Measurements from ENCODE around the gene MGP. TPM values are rescaled to one million over a fixed set of nuclear protein-coding genes. Genes with fewer than 3 reads are reported as not detected.

Gene MGP
- total RNA-seq, 3 donors from 2014 or later = 0.52 to 0.55 TPM; not detected in 1

GRCh38 chr12:14890701-14891100 lies 5.0 kb upstream of the MGP start:
- Mint-ChIP-seq H3K9me3 (no peaks in the 10 kb centered on the region), H3K4me1 (ENCODE audit: low read depth) (peaks cover 4% of the 10 kb centered on the region), H3K4me3 (no peak overlapping the region), H3K27me3 (ENCODE audit: low read depth) (peaks cover 9% of the 10 kb centered on the region), H3K36me3 (ENCODE audit: insufficient read depth) (no peaks in the 10 kb centered on the region)
- ATAC-seq (no peak), DNase-seq (no peak)

- peaks cover 13% of the 10 kb centered on the region for H3K27me3 Mint-ChIP-seq (ENCODE audit: low read depth)
- ATAC-seq = no peak
- no peaks in the 10 kb centered on the region for H3K9me3 Mint-ChIP-seq
- peaks cover 21% of the 10 kb centered on the region for H3K4me1 Mint-ChIP-seq (ENCODE audit: low read depth)
- DNase-seq = no peak
- no peaks in the 10 kb centered on the region for H3K36me3 Mint-ChIP-seq (ENCODE audit: insufficient read depth)
- no peak overlapping the region for H3K4me3 Mint-ChIP-seq
Observed at GRCh38 chr12:14886271-14886670, 617 bp upstream of the MGP start.

- H3K4me1 Mint-ChIP-seq (ENCODE audit: low read depth) = peaks cover 36% of the 10 kb centered on the region
- H3K4me3 Mint-ChIP-seq = peak overlapping the region; percentile 5
- H3K36me3 Mint-ChIP-seq (ENCODE audit: insufficient read depth) = no peaks in the 10 kb centered on the region
- no peaks in the 10 kb centered on the region for H3K9me3 Mint-ChIP-seq
- peak; percentile 77 for DNase-seq
- peak; percentile 95 to 97 for ATAC-seq
- peaks cover 13% of the 10 kb centered on the region for H3K27me3 Mint-ChIP-seq (ENCODE audit: low read depth)
Observed at GRCh38 chr12:14884458-14884878, 1.2 kb downstream of the MGP start.

GRCh38 chr12:14883686-14884085 lies 2.0 kb downstream of the MGP start:
- no peaks in the 10 kb centered on the region for H3K36me3 Mint-ChIP-seq (ENCODE audit: insufficient read depth)
- peaks cover 13% of the 10 kb centered on the region for H3K27me3 Mint-ChIP-seq (ENCODE audit: low read depth)
- DNase-seq (no peak), ATAC-seq (no peak)
- no peaks in the 10 kb centered on the region for H3K9me3 Mint-ChIP-seq
- H3K4me3 Mint-ChIP-seq = no peak overlapping the region
- H3K4me1 Mint-ChIP-seq (ENCODE audit: low read depth) = peaks cover 37% of the 10 kb centered on the region

GRCh38 chr12:14880890-14881453 lies 4.7 kb downstream of the MGP start:
- H3K4me3 Mint-ChIP-seq = no peak overlapping the region
- no peak for ATAC-seq
- no peak for DNase-seq
- peaks cover 36% of the 10 kb centered on the region for H3K4me1 Mint-ChIP-seq (ENCODE audit: low read depth)
- H3K36me3 Mint-ChIP-seq (ENCODE audit: insufficient read depth) = no peaks in the 10 kb centered on the region
- H3K27me3 Mint-ChIP-seq (ENCODE audit: low read depth) = peaks cover 5% of the 10 kb centered on the region
- no peaks in the 10 kb centered on the region for H3K9me3 Mint-ChIP-seq

- DNase-seq (no peak), ATAC-seq (no peak)
- Mint-ChIP-seq H3K27me3 (ENCODE audit: low read depth) (no peaks in the 10 kb centered on the region), H3K4me3 (no peak overlapping the region), H3K36me3 (ENCODE audit: insufficient read depth) (no peaks in the 10 kb centered on the region), H3K4me1 (ENCODE audit: low read depth) (peaks cover 24% of the 10 kb centered on the region), H3K9me3 (no peaks in the 10 kb centered on the region)
Observed at GRCh38 chr12:14879222-14879933, 6.3 kb downstream of the MGP start.

GRCh38 chr12:14878488-14878887 lies 7.2 kb downstream of the MGP start:
- no peaks in the 10 kb centered on the region for H3K27me3 Mint-ChIP-seq (ENCODE audit: low read depth)
- H3K4me3 Mint-ChIP-seq = no peak overlapping the region
- H3K9me3 Mint-ChIP-seq = no peaks in the 10 kb centered on the region
- DNase-seq (no peak), ATAC-seq (no peak)
- H3K4me1 Mint-ChIP-seq (ENCODE audit: low read depth) = peaks cover 20% of the 10 kb centered on the region
- no peaks in the 10 kb centered on the region for H3K36me3 Mint-ChIP-seq (ENCODE audit: insufficient read depth)

- peaks cover 20% of the 10 kb centered on the region for H3K4me1 Mint-ChIP-seq (ENCODE audit: low read depth)
- ATAC-seq (no peak), DNase-seq (no peak)
- H3K9me3 Mint-ChIP-seq = no peaks in the 10 kb centered on the region
- H3K36me3 Mint-ChIP-seq (ENCODE audit: insufficient read depth) = no peaks in the 10 kb centered on the region
- no peak overlapping the region for H3K4me3 Mint-ChIP-seq
- no peaks in the 10 kb centered on the region for H3K27me3 Mint-ChIP-seq (ENCODE audit: low read depth)
Observed at GRCh38 chr12:14876833-14877232, 8.8 kb downstream of the MGP start.

- Mint-ChIP-seq H3K9me3 (no peaks in the 10 kb centered on the region), H3K27me3 (ENCODE audit: low read depth) (peaks cover 2% of the 10 kb centered on the region), H3K4me1 (ENCODE audit: low read depth) (peaks cover 4% of the 10 kb centered on the region), H3K36me3 (ENCODE audit: insufficient read depth) (no peaks in the 10 kb centered on the region), H3K4me3 (no peak overlapping the region)
- no peak for DNase-seq
- no peak for ATAC-seq
Observed at GRCh38 chr12:14874882-14875281, 10.8 kb downstream of the MGP start.

- peaks cover 3% of the 10 kb centered on the region for H3K27me3 Mint-ChIP-seq (ENCODE audit: low read depth)
- DNase-seq (no peak), ATAC-seq (no peak)
- no peak overlapping the region for H3K4me3 Mint-ChIP-seq
- no peaks in the 10 kb centered on the region for H3K36me3 Mint-ChIP-seq (ENCODE audit: insufficient read depth)
- H3K4me1 Mint-ChIP-seq (ENCODE audit: low read depth) = no peaks in the 10 kb centered on the region
- no peaks in the 10 kb centered on the region for H3K9me3 Mint-ChIP-seq
Observed at GRCh38 chr12:14873440-14874185, 12.0 kb downstream of the MGP start.

GRCh38 chr12:14871886-14872285 lies 13.8 kb downstream of the MGP start:
- Mint-ChIP-seq H3K36me3 (ENCODE audit: insufficient read depth) (peaks cover 1% of the 10 kb centered on the region), H3K9me3 (peaks cover 6% of the 10 kb centered on the region), H3K27me3 (ENCODE audit: low read depth) (peaks cover 6% of the 10 kb centered on the region), H3K4me1 (ENCODE audit: low read depth) (no peaks in the 10 kb centered on the region), H3K4me3 (no peak overlapping the region)
- ATAC-seq (no peak), DNase-seq (no peak)

GRCh38 chr12:14871247-14871646 lies 14.4 kb downstream of the MGP start:
- ATAC-seq = no peak

GRCh38 chr12:14868916-14869506 lies 16.6 kb downstream of the MGP start:
- peaks cover 1% of the 10 kb centered on the region for H3K36me3 Mint-ChIP-seq (ENCODE audit: insufficient read depth)
- H3K4me1 Mint-ChIP-seq (ENCODE audit: low read depth) = no peaks in the 10 kb centered on the region
- no peak for ATAC-seq
- DNase-seq = no peak
- H3K4me3 Mint-ChIP-seq = no peak overlapping the region
- H3K27me3 Mint-ChIP-seq (ENCODE audit: low read depth) = peaks cover 6% of the 10 kb centered on the region
- H3K9me3 Mint-ChIP-seq = peaks cover 6% of the 10 kb centered on the region

More at GRCh38 chr12:14871247-14871646, 14.4 kb downstream of the MGP start:
- Mint-ChIP-seq H3K4me3 (no peak overlapping the region), H3K4me1 (ENCODE audit: low read depth) (no peaks in the 10 kb centered on the region), H3K9me3 (peaks cover 6% of the 10 kb centered on the region), H3K27me3 (ENCODE audit: low read depth) (peaks cover 6% of the 10 kb centered on the region), H3K36me3 (ENCODE audit: insufficient read depth) (peaks cover 1% of the 10 kb centered on the region)
- DNase-seq = no peak

GRCh38 chr12:14860490-14860889 lies 25.2 kb downstream of the MGP start:
- no peak for ATAC-seq
- H3K4me3 Mint-ChIP-seq = no peak overlapping the region
- no peaks in the 10 kb centered on the region for H3K27me3 Mint-ChIP-seq (ENCODE audit: low read depth)
- no peaks in the 10 kb centered on the region for H3K4me1 Mint-ChIP-seq (ENCODE audit: low read depth)
- peaks cover 2% of the 10 kb centered on the region for H3K36me3 Mint-ChIP-seq (ENCODE audit: insufficient read depth)
- no peak for DNase-seq
- peaks cover 14% of the 10 kb centered on the region for H3K9me3 Mint-ChIP-seq
